Glutamatergic neuron (in vitro differentiated cells): Measurements from ENCODE around the gene RREB1. TPM values are rescaled to one million over a fixed set of nuclear protein-coding genes. Genes with fewer than 3 reads are reported as not detected.

Experiments used
- DNase-seq: peaks from one replicate; pipeline ENCODE4 v3.0.0; 2022
- H3K27ac Mint-ChIP-seq: one replicate; pipeline ENCODE4 v1.8.0; 2020; ENCODE audit warnings: mild to moderate bottlenecking, mixed read lengths, inconsistent platforms; ENCODE audit not compliant: unreplicated experiment
- H3K27me3 Mint-ChIP-seq: one replicate; pipeline ENCODE4 v1.8.0; 2020; ENCODE audit warnings: mild to moderate bottlenecking, moderate library complexity, mixed read lengths, inconsistent platforms; ENCODE audit not compliant: unreplicated experiment
- H3K36me3 Mint-ChIP-seq: one replicate; pipeline ENCODE4 v1.8.0; 2020; ENCODE audit warnings: mild to moderate bottlenecking, mixed read lengths, inconsistent platforms; ENCODE audit not compliant: unreplicated experiment
- H3K4me1 Mint-ChIP-seq: one replicate; pipeline ENCODE4 v1.8.0; 2020; ENCODE audit warnings: mild to moderate bottlenecking, low read depth, mixed read lengths, inconsistent platforms; ENCODE audit not compliant: unreplicated experiment
- H3K4me3 Mint-ChIP-seq: one replicate; pipeline ENCODE4 v1.8.0; 2020; ENCODE audit warnings: mild to moderate bottlenecking, mixed read lengths, inconsistent platforms; ENCODE audit not compliant: unreplicated experiment
- H3K9me3 Mint-ChIP-seq: one replicate; pipeline ENCODE4 v1.8.0; 2020; ENCODE audit warnings: mild to moderate bottlenecking, moderate library complexity, mixed read lengths, inconsistent platforms; ENCODE audit not compliant: unreplicated experiment
- CTCF ChIP-seq: fragments of 200-600 bp; sonication (generic); IDR thresholded peaks from one replicate; pipeline ENCODE4 v1.5.0; 2021; ENCODE audit not compliant: partially characterized antibody, unreplicated experiment
- total RNA-seq: library from RNA; stranded (reverse); fragmentation: NEBNext Ultra II Directional; extraction: Animal tissue kit (Norgen Biotek cat#: 25700); gene quantifications from one replicate; pipeline ENCODE4 v1.2.1, GENCODE V29; 2021; ENCODE audit not compliant: unreplicated experiment

The RREB1 gene
- total RNA-seq, 1 donor from 2014 or later: 3.4 TPM

GRCh38 chr6:7180751-7181150 is 73.0 kb downstream of the RREB1 start:
- DNase-seq: no peak
- H3K9me3 Mint-ChIP-seq: no peaks in the 10 kb centered on the region
- H3K36me3 Mint-ChIP-seq: no peaks in the 10 kb centered on the region
- peaks cover 3% of the 10 kb centered on the region for H3K4me1 Mint-ChIP-seq
- TF ChIP-seq CTCF: no peak
- no peak overlapping the region for H3K27ac Mint-ChIP-seq
- no peaks in the 10 kb centered on the region for H3K27me3 Mint-ChIP-seq
- H3K4me3 Mint-ChIP-seq: no peak overlapping the region

- Mint-ChIP-seq H3K36me3 (no peaks in the 10 kb centered on the region), H3K4me3 (no peak overlapping the region), H3K9me3 (no peaks in the 10 kb centered on the region), H3K27me3 (no peaks in the 10 kb centered on the region), H3K4me1 (no peaks in the 10 kb centered on the region), H3K27ac (no peak overlapping the region)
- no peak for TF ChIP-seq CTCF
- DNase-seq: no peak
Measured at GRCh38 chr6:7183707-7184106, 75.9 kb downstream of the RREB1 start.

GRCh38 chr6:7184502-7184901 is 76.7 kb downstream of the RREB1 start:
- no peak for TF ChIP-seq CTCF
- H3K36me3 Mint-ChIP-seq: no peaks in the 10 kb centered on the region
- H3K4me1 Mint-ChIP-seq: no peaks in the 10 kb centered on the region
- no peaks in the 10 kb centered on the region for H3K27me3 Mint-ChIP-seq
- DNase-seq: no peak
- no peak overlapping the region for H3K27ac Mint-ChIP-seq
- H3K9me3 Mint-ChIP-seq: no peaks in the 10 kb centered on the region
- H3K4me3 Mint-ChIP-seq: no peak overlapping the region

- no peak for DNase-seq
- TF ChIP-seq CTCF: no peak
- Mint-ChIP-seq H3K4me1 (no peaks in the 10 kb centered on the region), H3K27ac (no peak overlapping the region), H3K9me3 (no peaks in the 10 kb centered on the region), H3K27me3 (no peaks in the 10 kb centered on the region), H3K36me3 (no peaks in the 10 kb centered on the region), H3K4me3 (no peak overlapping the region)
Measured at GRCh38 chr6:7185561-7185960, 77.8 kb downstream of the RREB1 start.

GRCh38 chr6:7188492-7188891 is 80.7 kb downstream of the RREB1 start:
- Mint-ChIP-seq H3K9me3 (no peaks in the 10 kb centered on the region), H3K27ac (no peak overlapping the region), H3K36me3 (no peaks in the 10 kb centered on the region), H3K4me3 (no peak overlapping the region), H3K4me1 (peaks cover 5% of the 10 kb centered on the region), H3K27me3 (no peaks in the 10 kb centered on the region)
- TF ChIP-seq CTCF: no peak
- no peak for DNase-seq
